MCF 10A (cell line): ENCODE measurements around the gene ANGPTL2. TPM values are rescaled to one million over a fixed set of nuclear protein-coding genes. Genes with fewer than 3 reads are reported as not detected.

ENCODE experiments used
- BruUV-seq: library from RNA; stranded (reverse); fragments of 400-500 nt; replicated peaks from 2 replicates; lab custom pipeline; 2021; lab: Mats Ljungman, UMichigan
- CTCF ChIA-PET: fragments of 300-600 bp; sonication (Branson Sonifier 250); formaldehyde crosslinking; extraction: SDS; loops from one replicate; lab custom pipeline; 2021; ENCODE audit warnings: antibody characterized with exemption, inconsistent platforms; lab: Yijun Ruan, JAX
- POLR2A ChIA-PET: fragments of 300-600, 350-650 bp; sonication (Branson Sonifier 250); formaldehyde crosslinking; extraction: SDS; loops from one replicate; lab custom pipeline; 2020; ENCODE audit warnings: antibody characterized with exemption, inconsistent platforms; lab: Yijun Ruan, JAX
- DNase-seq: peaks from one replicate; pipeline ENCODE4 v3.0.0-alpha.2; 2018; ENCODE audit not compliant: unreplicated experiment
- H3K27ac Mint-ChIP-seq: one replicate; pipeline ENCODE4 v1.8.0; 2022; ENCODE audit warnings: mild to moderate bottlenecking, low read depth, mixed read lengths; ENCODE audit not compliant: unreplicated experiment
- H3K27me3 Mint-ChIP-seq: one replicate; pipeline ENCODE4 v1.8.0; 2022; ENCODE audit warnings: mixed read lengths; ENCODE audit not compliant: insufficient read depth, unreplicated experiment
- H3K36me3 Mint-ChIP-seq: one replicate; pipeline ENCODE4 v1.8.0; 2022; ENCODE audit warnings: mild to moderate bottlenecking, moderate library complexity, mixed read lengths; ENCODE audit not compliant: insufficient read depth, unreplicated experiment
- H3K4me1 Mint-ChIP-seq: one replicate; pipeline ENCODE4 v1.8.0; 2022; ENCODE audit warnings: mixed read lengths; ENCODE audit not compliant: insufficient read depth, unreplicated experiment
- H3K4me3 Mint-ChIP-seq: one replicate; pipeline ENCODE4 v1.8.0; 2022; ENCODE audit warnings: mild to moderate bottlenecking, moderate library complexity, mixed read lengths; ENCODE audit not compliant: unreplicated experiment
- H3K9me3 Mint-ChIP-seq: one replicate; pipeline ENCODE4 v1.8.0; 2022; ENCODE audit warnings: mixed read lengths; ENCODE audit not compliant: unreplicated experiment
- intact Hi-C: fragments of 100-400 bp; cut with micrococcal nuclease; formaldehyde crosslinking; loops from 2 replicates; pipeline ENCODE4 v1.14.1; 2022
- total RNA-seq: library from RNA; stranded (reverse); gene quantifications from 2 replicates; pipeline ENCODE4 v1.2.3, GENCODE V29; 2022
- TF ChIP-seq, protein P1 (sequence below): fragments of 200-600 bp; IDR thresholded peaks from one replicate; pipeline ENCODE4 v1.8.0; 2022; ENCODE audit warnings: antibody characterized with exemption, mild to moderate bottlenecking; ENCODE audit not compliant: unreplicated experiment

The ANGPTL2 gene
- total RNA-seq, 1 experiment from 2014 or later: not detected

- no TSS peak for BruUV-seq
Measured at GRCh38 chr9:127102176-127102575, 20.3 kb downstream of the ANGPTL2 start.

GRCh38 chr9:127099664-127100063 lies 22.8 kb downstream of the ANGPTL2 start:
- no TSS peak for BruUV-seq

More at GRCh38 chr9:127102176-127102575, 20.3 kb downstream of the ANGPTL2 start:
- Mint-ChIP-seq H3K27ac (no peak overlapping the region), H3K36me3 (no peaks in the 10 kb centered on the region), H3K27me3 (no peaks in the 10 kb centered on the region), H3K9me3 (no peaks in the 10 kb centered on the region), H3K4me3 (no peak overlapping the region), H3K4me1 (no peaks in the 10 kb centered on the region)
- ChIA-PET CTCF (no interaction called here), POLR2A (no interaction called here)
- TF ChIP-seq, protein P1, sequence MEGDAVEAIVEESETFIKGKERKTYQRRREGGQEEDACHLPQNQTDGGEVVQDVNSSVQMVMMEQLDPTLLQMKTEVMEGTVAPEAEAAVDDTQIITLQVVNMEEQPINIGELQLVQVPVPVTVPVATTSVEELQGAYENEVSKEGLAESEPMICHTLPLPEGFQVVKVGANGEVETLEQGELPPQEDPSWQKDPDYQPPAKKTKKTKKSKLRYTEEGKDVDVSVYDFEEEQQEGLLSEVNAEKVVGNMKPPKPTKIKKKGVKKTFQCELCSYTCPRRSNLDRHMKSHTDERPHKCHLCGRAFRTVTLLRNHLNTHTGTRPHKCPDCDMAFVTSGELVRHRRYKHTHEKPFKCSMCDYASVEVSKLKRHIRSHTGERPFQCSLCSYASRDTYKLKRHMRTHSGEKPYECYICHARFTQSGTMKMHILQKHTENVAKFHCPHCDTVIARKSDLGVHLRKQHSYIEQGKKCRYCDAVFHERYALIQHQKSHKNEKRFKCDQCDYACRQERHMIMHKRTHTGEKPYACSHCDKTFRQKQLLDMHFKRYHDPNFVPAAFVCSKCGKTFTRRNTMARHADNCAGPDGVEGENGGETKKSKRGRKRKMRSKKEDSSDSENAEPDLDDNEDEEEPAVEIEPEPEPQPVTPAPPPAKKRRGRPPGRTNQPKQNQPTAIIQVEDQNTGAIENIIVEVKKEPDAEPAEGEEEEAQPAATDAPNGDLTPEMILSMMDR: no peak
- no peak for DNase-seq
- intact Hi-C loops: no loop called here

DNA sequence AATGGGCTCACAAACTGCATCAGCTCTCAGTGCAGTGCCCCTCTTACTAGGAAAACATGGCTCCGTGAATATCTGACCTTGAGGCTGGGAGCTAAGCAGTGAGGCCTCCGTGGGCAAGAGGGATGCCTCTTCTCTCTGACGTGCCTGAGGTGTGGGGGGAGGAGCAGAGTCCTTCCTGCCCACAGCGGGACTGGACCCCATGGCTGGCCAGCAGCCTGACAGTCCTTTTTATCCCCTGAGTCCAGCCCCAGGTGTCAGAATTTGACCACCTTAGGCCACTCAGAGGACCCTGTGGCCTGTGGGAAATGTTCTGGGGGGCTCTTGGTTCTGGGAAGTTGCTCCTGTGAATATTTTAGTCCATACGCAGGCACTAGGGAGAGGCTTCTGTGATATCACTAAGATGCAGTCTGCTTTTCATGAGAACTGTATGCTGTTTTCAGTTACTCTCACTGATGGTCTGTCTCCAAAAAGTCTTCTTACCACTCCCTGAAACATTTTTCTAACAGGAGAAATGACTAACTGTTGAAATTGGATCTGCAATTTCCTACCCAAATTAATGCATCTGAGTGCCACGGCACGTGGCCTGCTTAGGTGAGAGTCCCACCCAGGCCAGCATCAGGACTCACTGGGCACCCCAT lies 23.4 kb downstream of the ANGPTL2 start:
- no peaks in the 10 kb centered on the region for H3K36me3 Mint-ChIP-seq

More at GRCh38 chr9:127099664-127100063, 22.8 kb downstream of the ANGPTL2 start:
- ChIA-PET POLR2A (no interaction called here), CTCF (no interaction called here)
- DNase-seq: no peak
- Mint-ChIP-seq H3K27ac (no peak overlapping the region), H3K36me3 (no peaks in the 10 kb centered on the region), H3K4me1 (no peaks in the 10 kb centered on the region), H3K9me3 (no peaks in the 10 kb centered on the region), H3K27me3 (no peaks in the 10 kb centered on the region), H3K4me3 (no peak overlapping the region)
- intact Hi-C loops: no loop called here
- TF ChIP-seq, protein P1: no peak

GRCh38 chr9:127097683-127098082 lies 24.8 kb downstream of the ANGPTL2 start:
- no peaks in the 10 kb centered on the region for H3K4me1 Mint-ChIP-seq
- no peaks in the 10 kb centered on the region for H3K9me3 Mint-ChIP-seq
- CTCF ChIA-PET: no interaction called here
- H3K36me3 Mint-ChIP-seq: no peaks in the 10 kb centered on the region
- TF ChIP-seq, protein P1: no peak
- BruUV-seq: no TSS peak
- no peak overlapping the region for H3K27ac Mint-ChIP-seq
- no peak for DNase-seq
- intact Hi-C loops: no loop called here
- POLR2A ChIA-PET: no interaction called here
- H3K27me3 Mint-ChIP-seq: no peaks in the 10 kb centered on the region
- H3K4me3 Mint-ChIP-seq: no peak overlapping the region

More for the DNA sequence above, 23.4 kb downstream of the ANGPTL2 start:
- DNase-seq: no peak
- TF ChIP-seq, protein P1: no peak
- ChIA-PET CTCF (no interaction called here), POLR2A (no interaction called here)
- intact Hi-C loops: no loop called here
- H3K27ac Mint-ChIP-seq: no peak overlapping the region
- no peak overlapping the region for H3K4me3 Mint-ChIP-seq
- H3K9me3 Mint-ChIP-seq: no peaks in the 10 kb centered on the region
- H3K4me1 Mint-ChIP-seq: no peaks in the 10 kb centered on the region
- BruUV-seq: no TSS peak
- H3K27me3 Mint-ChIP-seq: no peaks in the 10 kb centered on the region
